Stimulated activated naive B cell treated with anti-CD40 and anti-IgM and Interleukin-4, amounts not matched to agents 10 μg/mL and 1 μg/mL and 100 μg/mL, for 72 hours (primary cell): ENCODE results near the gene SBF2.

ENCODE experiments used
- ATAC-seq, 2 donors: fragments of 150-1000 bp; cut with Tn5 transposase; replicated peaks; 2 replicates each; pipeline ENCODE4 v1.10.0; 2021; ENCODE audit warnings: moderate library complexity in 1 of 2
- DNase-seq: peaks from one replicate; pipeline ENCODE4 v3.0.0; 2021
- H3K27ac Mint-ChIP-seq: one replicate; pipeline ENCODE4 v1.8.0; 2022; ENCODE audit warnings: mild to moderate bottlenecking, mixed read lengths
- H3K27me3 Mint-ChIP-seq, 2 donors: one replicate each; pipeline ENCODE4 v1.8.0; 2022; ENCODE audit warnings: mixed read lengths in 2 of 2
- H3K36me3 Mint-ChIP-seq, 2 donors: one replicate each; pipeline ENCODE4 v1.8.0; 2022; ENCODE audit warnings: mixed read lengths in 2 of 2, mild to moderate bottlenecking in 1 of 2
- H3K4me1 Mint-ChIP-seq, 2 donors: one replicate each; pipeline ENCODE4 v1.8.0; 2022; ENCODE audit warnings: mixed read lengths in 2 of 2, mild to moderate bottlenecking in 1 of 2
- H3K4me3 Mint-ChIP-seq, 2 donors: one replicate each; pipeline ENCODE4 v1.8.0; 2022; ENCODE audit warnings: mild to moderate bottlenecking in 2 of 2, mixed read lengths in 2 of 2, moderate library complexity in 1 of 2
- H3K9me3 Mint-ChIP-seq, 2 donors: one replicate each; pipeline ENCODE4 v1.8.0; 2022; ENCODE audit warnings: mixed read lengths in 2 of 2, mild to moderate bottlenecking in 1 of 2

Gene SBF2

DNA sequence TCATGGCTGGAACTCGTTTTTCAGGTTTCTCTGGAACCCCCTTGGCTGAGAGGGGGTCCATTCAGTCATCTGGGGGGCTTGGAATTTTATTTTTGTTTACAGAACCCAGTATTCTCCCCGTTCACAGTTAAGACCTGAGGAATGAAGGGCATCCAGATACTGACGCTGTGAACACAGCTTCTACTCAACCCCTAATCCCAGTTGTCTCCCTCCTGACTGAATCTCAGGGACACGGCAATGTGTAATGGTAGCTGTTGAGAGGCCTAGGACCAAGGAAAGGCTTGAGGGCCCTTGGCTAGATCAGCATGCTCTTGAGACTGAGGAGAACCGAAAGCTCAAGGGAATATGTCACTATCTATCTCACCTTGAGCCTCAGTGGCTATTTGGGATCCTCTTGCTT, 516.5 kb downstream of the SBF2 start:
- H3K9me3 Mint-ChIP-seq: no peaks in the 10 kb centered on the region
- no peaks in the 10 kb centered on the region for H3K27me3 Mint-ChIP-seq
- DNase-seq: no peak
- peaks cover 17 to 37% of the 10 kb centered on the region in 2 donors for H3K36me3 Mint-ChIP-seq
- H3K27ac Mint-ChIP-seq: peak overlapping the region; percentile 42
- H3K4me1 Mint-ChIP-seq: peaks cover 5 to 15% of the 10 kb centered on the region in 2 donors
- no peak overlapping the region for H3K4me3 Mint-ChIP-seq
- no peak for ATAC-seq

DNA sequence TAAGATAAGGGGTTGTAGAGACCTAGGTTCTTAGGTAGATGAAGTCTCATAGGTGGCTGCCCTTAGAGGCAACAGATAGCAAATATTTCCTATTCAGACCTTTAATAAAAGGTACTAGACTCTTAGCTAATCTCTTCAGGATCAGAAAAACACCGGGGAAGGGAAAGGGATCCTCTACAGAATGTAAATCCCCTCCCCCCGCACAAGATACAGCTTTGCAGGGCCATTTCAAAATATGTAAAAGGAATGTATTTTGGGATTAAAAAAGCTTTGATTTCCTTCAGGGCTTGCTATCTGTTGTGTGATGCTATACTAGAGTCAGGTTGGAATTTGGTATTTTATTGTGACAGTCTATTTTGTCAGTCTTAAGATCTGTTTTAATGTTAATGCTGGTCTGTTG, 517.0 kb downstream of the SBF2 start:
- Mint-ChIP-seq H3K4me1 (peaks cover 5 to 15% of the 10 kb centered on the region in 2 donors), H3K4me3 (no peak overlapping the region), H3K27me3 (no peaks in the 10 kb centered on the region), H3K27ac (no peak overlapping the region), H3K36me3 (peaks cover 17 to 39% of the 10 kb centered on the region in 2 donors), H3K9me3 (no peaks in the 10 kb centered on the region)
- no peak for ATAC-seq
- no peak for DNase-seq

GRCh38 chr11:9776203-9776602, 517.8 kb downstream of the SBF2 start:
- ATAC-seq: no peak
- no peaks in the 10 kb centered on the region for H3K27me3 Mint-ChIP-seq
- H3K4me1 Mint-ChIP-seq: peaks cover 6 to 12% of the 10 kb centered on the region in 2 donors
- peaks cover 19 to 41% of the 10 kb centered on the region in 2 donors for H3K36me3 Mint-ChIP-seq
- H3K9me3 Mint-ChIP-seq: no peaks in the 10 kb centered on the region
- DNase-seq: no peak
- H3K27ac Mint-ChIP-seq: no peak overlapping the region
- no peak overlapping the region for H3K4me3 Mint-ChIP-seq

GRCh38 chr11:9775398-9775779, 518.6 kb downstream of the SBF2 start:
- no peak overlapping the region for H3K27ac Mint-ChIP-seq
- H3K9me3 Mint-ChIP-seq: no peaks in the 10 kb centered on the region
- no peak for ATAC-seq
- H3K36me3 Mint-ChIP-seq: peaks cover 20 to 37% of the 10 kb centered on the region in 2 donors
- DNase-seq: no peak
- peaks cover 3 to 4% of the 10 kb centered on the region in 2 donors for H3K4me1 Mint-ChIP-seq
- no peaks in the 10 kb centered on the region for H3K27me3 Mint-ChIP-seq
- H3K4me3 Mint-ChIP-seq: no peak overlapping the region

- Mint-ChIP-seq H3K4me1 (peaks cover 0 to 1% of the 10 kb centered on the region in 2 donors), H3K36me3 (peaks cover 15 to 35% of the 10 kb centered on the region in 2 donors), H3K4me3 (no peak overlapping the region), H3K27me3 (no peaks in the 10 kb centered on the region), H3K9me3 (no peaks in the 10 kb centered on the region), H3K27ac (no peak overlapping the region)
- DNase-seq (no peak), ATAC-seq (no peak)
Measured at GRCh38 chr11:9774591-9775397, 519.2 kb downstream of the SBF2 start.

DNA sequence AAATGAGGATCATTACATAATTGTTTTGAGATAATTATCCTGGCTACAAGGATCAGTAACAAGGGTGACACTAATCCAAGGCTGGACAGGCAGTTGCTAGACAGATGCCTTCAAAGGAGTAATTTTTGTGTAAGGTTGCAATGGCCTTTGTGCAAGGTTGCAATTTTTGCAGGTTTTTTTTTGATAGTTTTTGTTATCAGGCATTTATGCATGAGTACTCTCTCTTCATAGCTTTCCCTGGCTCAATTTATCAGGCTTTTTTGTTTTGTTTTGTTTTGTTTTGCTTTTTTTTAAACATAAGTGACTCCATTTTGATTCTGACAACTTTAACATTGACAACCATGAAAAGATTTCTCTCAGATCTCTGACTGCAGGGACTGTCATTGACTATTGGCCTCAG, 519.9 kb downstream of the SBF2 start:
- DNase-seq: no peak
- no peak overlapping the region for H3K4me3 Mint-ChIP-seq
- H3K9me3 Mint-ChIP-seq: no peaks in the 10 kb centered on the region
- no peak overlapping the region for H3K27ac Mint-ChIP-seq
- peaks cover 1 to 5% of the 10 kb centered on the region in 2 donors for H3K4me1 Mint-ChIP-seq
- ATAC-seq: no peak
- H3K36me3 Mint-ChIP-seq: peaks cover 15 to 35% of the 10 kb centered on the region in 2 donors
- H3K27me3 Mint-ChIP-seq: no peaks in the 10 kb centered on the region

DNA sequence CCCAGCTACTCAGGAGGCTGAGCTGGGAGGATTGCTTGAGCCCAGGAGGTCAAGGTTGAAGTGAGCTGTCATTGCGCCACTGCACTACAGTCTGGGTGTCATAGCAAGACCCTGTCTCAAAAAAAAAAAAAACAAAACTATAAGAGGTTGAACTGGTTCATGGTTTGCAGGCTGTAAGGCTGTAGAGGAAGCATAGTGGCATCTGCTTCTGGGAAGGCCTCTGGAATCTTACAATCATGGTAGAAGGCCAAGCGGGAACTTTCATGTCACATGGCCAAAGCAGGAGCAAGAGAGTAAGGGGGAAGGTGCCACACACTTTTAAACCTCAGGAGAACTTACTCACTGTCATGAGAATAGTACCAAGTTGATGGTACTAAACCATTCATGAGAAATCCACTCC, 520.5 kb downstream of the SBF2 start:
- Mint-ChIP-seq H3K4me3 (no peak overlapping the region), H3K36me3 (peaks cover 17 to 41% of the 10 kb centered on the region in 2 donors), H3K27me3 (no peaks in the 10 kb centered on the region), H3K9me3 (no peaks in the 10 kb centered on the region), H3K27ac (no peak overlapping the region), H3K4me1 (peaks cover 6 to 7% of the 10 kb centered on the region in 2 donors)
- DNase-seq (no peak), ATAC-seq (no peak)

- Mint-ChIP-seq H3K27me3 (no peaks in the 10 kb centered on the region), H3K27ac (no peak overlapping the region), H3K36me3 (peaks cover 17 to 44% of the 10 kb centered on the region in 2 donors), H3K4me3 (no peak overlapping the region), H3K4me1 (peaks cover 7 to 11% of the 10 kb centered on the region in 2 donors), H3K9me3 (no peaks in the 10 kb centered on the region)
- ATAC-seq: no peak
- DNase-seq: no peak
Measured at GRCh38 chr11:9772218-9772617, 521.8 kb downstream of the SBF2 start.

GRCh38 chr11:9771071-9771511, 522.9 kb downstream of the SBF2 start:
- Mint-ChIP-seq H3K9me3 (no peaks in the 10 kb centered on the region), H3K4me1 (peaks cover 18 to 22% of the 10 kb centered on the region in 2 donors), H3K27ac (no peak overlapping the region), H3K4me3 (no peak overlapping the region), H3K27me3 (no peaks in the 10 kb centered on the region), H3K36me3 (peaks cover 23 to 53% of the 10 kb centered on the region in 2 donors)
- no peak for ATAC-seq
- DNase-seq: no peak

- DNase-seq (no peak), ATAC-seq (no peak)
- H3K27me3 Mint-ChIP-seq: no peaks in the 10 kb centered on the region
- peaks cover 32 to 37% of the 10 kb centered on the region in 2 donors for H3K4me1 Mint-ChIP-seq
- H3K27ac Mint-ChIP-seq: no peak overlapping the region
- H3K9me3 Mint-ChIP-seq: no peaks in the 10 kb centered on the region
- H3K4me3 Mint-ChIP-seq: no peak overlapping the region
- peaks cover 26 to 56% of the 10 kb centered on the region in 2 donors for H3K36me3 Mint-ChIP-seq
Measured at GRCh38 chr11:9769621-9770020, 524.4 kb downstream of the SBF2 start.

- peaks cover 58 to 65% of the 10 kb centered on the region in 2 donors for H3K4me1 Mint-ChIP-seq
- DNase-seq: no peak
- peaks cover 22 to 52% of the 10 kb centered on the region in 2 donors for H3K36me3 Mint-ChIP-seq
- H3K4me3 Mint-ChIP-seq: peak overlapping the region; percentile 21 to 57
- ATAC-seq: peak; percentile 76 to 79
- peak overlapping the region; percentile 93 for H3K27ac Mint-ChIP-seq
- H3K9me3 Mint-ChIP-seq: no peaks in the 10 kb centered on the region
- no peaks in the 10 kb centered on the region for H3K27me3 Mint-ChIP-seq
Measured at GRCh38 chr11:9765320-9766101, 528.5 kb downstream of the SBF2 start.

GRCh38 chr11:9763301-9763700, 530.7 kb downstream of the SBF2 start:
- ATAC-seq: no peak
- DNase-seq: no peak
- Mint-ChIP-seq H3K27ac (no peak overlapping the region), H3K9me3 (no peaks in the 10 kb centered on the region), H3K4me1 (peaks cover 67 to 75% of the 10 kb centered on the region in 2 donors), H3K27me3 (no peaks in the 10 kb centered on the region), H3K36me3 (peaks cover 19 to 38% of the 10 kb centered on the region in 2 donors), H3K4me3 (no peak overlapping the region)

- Mint-ChIP-seq H3K4me3 (no peak overlapping the region), H3K36me3 (peaks cover 19 to 38% of the 10 kb centered on the region in 2 donors), H3K4me1 (peaks cover 71 to 80% of the 10 kb centered on the region in 2 donors), H3K9me3 (no peaks in the 10 kb centered on the region), H3K27ac (no peak overlapping the region), H3K27me3 (no peaks in the 10 kb centered on the region)
- ATAC-seq: no peak
- DNase-seq: no peak
Measured at GRCh38 chr11:9762531-9762930, 531.5 kb downstream of the SBF2 start.

DNA sequence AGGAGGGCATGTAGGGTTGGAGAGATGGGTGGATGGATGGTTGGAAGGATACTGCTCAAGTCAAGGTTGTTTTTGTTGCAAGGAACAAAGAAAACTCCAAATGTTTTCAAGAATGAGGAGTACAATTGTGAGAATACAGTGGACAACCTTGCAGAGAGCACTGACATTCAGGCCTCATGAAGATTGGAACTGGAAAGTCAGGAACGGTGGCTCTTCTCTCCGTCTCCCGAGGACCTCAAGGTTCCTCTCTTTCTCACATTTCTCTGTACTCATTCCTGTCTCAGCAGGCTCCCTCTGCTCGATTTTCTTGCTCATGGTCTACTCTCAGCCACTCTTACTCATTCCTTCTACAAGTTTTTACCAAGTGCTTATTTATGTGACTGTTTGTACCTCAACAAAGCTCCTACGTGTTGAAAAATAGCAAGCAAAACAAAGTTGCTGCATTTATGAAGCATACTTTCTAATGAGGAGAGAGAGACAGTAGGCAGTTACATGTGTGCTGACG, 532.5 kb downstream of the SBF2 start:
- H3K27ac Mint-ChIP-seq: no peak overlapping the region
- H3K4me1 Mint-ChIP-seq: peaks cover 72 to 81% of the 10 kb centered on the region in 2 donors
- no peak for DNase-seq
- peaks cover 14 to 35% of the 10 kb centered on the region in 2 donors for H3K36me3 Mint-ChIP-seq
- H3K4me3 Mint-ChIP-seq: no peak overlapping the region
- H3K9me3 Mint-ChIP-seq: no peaks in the 10 kb centered on the region
- ATAC-seq: no peak
- no peaks in the 10 kb centered on the region for H3K27me3 Mint-ChIP-seq
